ENCODE measurements around the gene ADAMTSL3.
"Not testable (repeated sequence)": the region's sequence is repeated elsewhere in the genome, so short reads cannot be mapped to it uniquely, and the experiment has no call there.

Gene ADAMTSL3

DNA sequence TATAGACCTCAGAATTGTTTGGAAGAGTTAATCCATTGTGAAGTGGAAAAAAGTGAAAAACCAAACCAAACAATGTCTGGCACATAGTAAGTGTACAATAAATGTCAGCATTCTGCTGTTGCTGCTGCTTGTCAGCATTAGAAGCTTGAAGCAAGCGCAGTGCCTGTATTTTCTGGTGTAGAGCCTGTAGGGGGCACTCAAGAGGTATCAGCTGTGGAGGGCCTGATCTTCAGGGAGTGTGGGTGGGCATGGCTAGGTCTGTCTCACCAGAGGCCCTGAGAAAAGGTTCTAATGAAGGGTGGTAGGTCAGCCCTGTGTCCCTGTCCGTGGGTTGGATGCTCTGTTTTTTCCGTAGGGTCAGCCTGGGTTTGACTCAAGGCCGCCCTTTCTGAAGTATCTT is 3.6 kb downstream of the ADAMTSL3 start:
- DNase-seq: no peak

DNA sequence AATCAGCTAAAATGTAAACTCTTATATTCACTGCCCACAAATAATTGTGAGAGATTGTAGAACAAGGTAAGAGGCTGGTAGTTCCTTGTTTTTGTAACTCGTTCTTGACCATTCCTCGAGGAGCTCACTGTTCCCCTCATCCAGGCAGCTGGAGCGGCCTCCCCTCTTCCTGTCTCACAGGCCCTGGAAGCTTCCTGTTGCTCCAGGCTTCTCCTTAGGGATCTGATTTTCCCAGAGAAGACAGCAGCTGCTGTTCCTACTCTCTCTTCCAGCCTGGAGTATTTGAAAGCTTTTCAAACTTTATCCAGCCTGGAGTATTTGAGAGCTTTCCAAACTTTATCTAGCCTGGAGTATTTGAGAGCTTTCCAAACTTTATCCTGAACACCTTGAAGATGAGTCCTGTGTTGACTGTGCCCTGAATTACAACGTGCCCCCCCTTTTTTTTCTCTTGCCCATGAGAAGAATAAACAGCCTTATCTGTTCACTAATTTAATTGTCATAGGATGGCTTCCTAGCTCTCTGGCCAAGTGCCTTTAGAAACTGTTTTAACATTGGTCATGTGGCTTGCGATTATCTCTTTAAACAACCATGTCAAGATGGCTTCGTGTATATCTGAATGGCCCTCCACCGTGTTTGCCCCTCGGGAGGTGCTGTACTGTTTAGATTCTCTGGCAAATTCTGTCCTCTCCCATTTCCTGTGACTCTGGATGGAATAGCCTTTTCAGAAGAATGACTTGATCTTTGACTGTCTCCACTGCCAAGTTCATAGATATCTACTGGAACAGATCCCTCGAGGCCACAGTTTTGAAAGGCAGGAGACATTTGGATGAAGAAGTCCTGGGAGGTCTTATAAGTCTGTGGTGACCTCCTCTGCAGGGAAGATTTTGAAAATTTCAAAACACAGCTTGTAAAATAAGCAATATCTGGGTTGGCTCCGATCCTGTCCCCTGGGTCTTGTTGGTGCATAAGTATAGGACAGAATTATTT is 4.8 kb downstream of the ADAMTSL3 start:
- no peak for DNase-seq

DNA sequence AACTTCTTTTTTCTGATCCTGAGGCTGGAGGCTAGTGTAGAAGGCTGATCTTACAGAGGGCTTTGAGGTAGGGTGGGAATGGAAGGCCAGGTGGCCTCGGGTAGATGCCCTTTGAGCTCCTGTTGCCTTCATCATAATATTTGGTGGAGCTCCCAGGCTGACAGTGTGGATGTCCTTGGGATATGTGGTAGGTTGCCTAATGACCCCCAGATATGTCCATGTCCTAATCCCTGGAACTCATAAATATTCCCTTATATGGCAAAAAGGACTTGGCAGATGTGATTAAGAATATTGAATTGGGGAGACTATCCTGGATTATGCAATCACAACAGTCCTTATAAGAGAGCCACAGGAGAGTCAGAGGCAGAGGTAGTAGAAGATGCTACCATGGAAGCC is 5.5 kb downstream of the ADAMTSL3 start:
- DNase-seq: no peak

DNA sequence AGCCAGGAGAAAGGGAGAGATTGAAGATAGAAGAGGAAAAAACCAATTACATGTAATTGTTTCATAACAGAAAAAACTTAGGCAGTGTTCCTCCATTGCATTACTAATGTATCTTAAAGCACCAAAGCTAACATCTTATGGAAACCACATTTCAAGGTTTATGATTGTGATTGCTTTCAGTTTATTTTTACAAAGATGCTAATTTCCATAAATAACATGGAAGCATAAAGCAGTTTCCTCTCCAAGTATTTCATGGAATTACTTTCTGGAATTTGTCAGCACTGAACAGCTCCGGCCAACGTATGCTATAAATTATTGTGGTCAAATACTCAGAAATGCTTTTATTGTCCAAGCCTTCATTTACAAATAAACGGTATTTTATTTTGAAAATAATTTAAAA is 11.6 kb downstream of the ADAMTSL3 start:
- DNase-seq: no peak

DNA sequence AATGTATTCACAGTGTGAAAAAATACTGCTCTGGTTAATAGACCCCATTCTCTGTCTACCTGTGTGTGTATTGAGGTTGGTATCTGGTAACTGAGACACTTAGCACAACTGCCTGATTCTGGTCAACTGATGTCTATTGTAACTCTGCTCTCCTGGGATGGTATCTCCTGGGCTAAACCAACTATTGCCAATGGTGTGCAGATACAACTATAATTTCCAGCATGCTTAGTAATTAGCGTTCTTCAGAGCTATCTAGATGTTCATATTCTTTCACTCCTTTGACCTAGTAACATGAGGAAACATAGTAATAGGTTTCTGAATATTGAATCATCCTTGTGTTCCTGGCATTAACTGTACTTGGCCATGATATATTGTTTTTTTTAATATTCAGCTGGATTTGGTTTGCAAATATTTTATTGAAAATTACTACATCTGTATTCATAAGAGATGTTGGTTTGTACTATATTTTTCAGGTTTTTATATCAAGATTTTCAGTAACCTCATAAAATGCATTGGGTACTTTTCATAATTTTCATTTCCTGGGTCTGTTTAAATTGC is 16.8 kb downstream of the ADAMTSL3 start:
- no peak for DNase-seq

DNA sequence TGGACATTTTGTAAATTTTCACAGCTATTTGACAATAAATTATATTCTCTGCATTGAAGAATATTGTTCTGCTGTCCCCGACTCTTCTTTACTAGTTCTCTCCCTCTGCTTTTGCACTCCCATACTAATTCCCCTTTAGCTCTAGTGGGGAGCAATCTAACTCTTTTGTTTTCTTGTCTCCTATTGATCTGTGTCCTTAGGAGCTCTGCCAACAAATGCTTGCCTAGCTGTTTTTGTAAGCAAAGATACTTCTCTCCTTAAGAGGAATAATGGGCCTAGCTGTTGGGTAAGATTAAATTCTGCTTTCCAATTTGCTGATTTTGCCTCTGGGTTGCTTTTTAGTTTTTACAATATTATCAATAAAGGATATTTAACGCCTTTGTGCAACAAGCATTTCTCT is 17.7 kb downstream of the ADAMTSL3 start:
- DNase-seq: no peak

DNA sequence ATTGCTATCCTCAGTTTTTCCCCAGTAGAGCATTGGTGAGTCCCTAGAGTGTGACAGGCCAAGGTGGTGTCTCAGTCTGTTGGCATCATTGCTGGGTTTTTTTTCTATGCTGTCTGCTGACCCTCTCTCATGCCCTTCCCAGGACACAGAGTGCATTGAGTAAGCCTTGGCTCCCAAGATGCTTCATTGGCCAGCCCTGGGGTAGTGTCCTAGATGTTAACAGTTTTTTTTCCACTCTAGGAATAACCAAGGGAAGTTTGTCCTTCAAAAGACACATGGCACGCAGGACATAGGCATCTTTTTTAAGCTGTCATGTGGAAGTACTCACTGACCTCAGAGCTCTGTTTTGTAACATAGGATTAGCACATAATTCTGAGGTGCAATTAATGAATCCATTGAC is 19.5 kb downstream of the ADAMTSL3 start:
- no peak for DNase-seq

DNA sequence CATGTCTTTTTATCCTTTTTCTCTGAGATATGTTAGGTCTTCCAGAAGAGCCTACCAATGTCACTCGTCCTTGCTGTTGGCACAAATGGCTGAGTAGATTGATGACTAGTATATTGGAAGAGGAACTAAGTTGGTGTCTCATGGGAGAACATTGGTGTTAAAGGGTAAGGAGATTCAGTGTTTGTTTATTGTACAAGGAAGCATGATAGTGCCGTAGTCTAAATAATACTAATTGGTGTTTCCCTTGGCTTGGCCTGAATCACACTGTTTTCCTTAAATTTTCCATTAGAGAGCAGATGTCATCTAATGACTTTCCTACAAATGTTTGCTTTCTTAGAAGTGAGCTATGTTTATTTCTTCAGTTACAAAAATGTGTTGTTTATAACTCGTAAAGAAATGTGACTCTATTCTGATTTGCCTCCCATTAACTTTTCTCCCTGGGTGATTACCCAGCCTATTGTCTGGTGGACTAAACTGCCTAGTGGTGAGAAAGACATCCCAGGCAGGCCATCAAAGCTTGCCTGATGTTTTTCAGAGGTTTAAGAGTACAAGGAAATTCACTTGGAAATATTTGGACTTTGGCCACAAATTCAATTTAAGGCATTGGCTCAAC is 28.7 kb downstream of the ADAMTSL3 start:
- DNase-seq: no peak

DNA sequence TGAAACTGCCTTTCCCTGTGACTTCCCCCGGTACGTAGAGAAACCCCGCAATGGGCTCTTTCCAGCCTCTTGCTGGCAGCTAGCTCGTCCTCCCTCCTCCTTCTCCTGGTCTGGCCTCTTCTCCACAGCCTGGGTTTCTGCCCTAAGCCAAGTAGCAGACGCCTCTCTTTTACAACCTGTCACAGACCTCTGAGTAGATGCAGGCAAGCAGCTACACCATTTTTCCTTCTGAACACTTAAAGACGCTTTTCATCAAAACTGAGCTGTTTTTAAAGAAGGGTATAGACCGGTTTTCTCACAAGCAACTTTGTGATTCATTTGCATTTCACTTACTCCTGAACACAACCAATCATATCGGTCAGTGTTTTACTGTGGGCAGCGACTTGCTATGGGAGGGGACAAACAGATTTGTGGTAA is 32.0 kb downstream of the ADAMTSL3 start:
- DNase-seq: no peak

DNA sequence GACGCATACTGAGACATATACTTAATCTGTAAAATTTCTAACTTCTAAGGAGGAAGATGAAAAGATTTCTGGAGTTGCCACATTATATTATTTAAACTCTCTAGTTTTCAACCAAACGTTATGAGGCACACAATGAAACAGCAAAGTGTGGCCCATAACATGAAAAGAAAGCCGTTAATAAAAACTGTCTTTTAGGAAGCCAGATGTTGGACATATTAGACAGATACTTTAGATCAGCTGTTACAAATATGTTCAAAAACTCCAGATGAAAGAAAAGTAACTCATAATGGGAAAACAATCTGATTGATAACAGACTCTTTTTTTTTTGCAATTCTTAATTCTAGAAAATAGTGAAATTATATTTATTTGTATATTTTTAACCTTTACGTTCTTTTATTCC is 34.3 kb downstream of the ADAMTSL3 start:
- no peak for DNase-seq

DNA sequence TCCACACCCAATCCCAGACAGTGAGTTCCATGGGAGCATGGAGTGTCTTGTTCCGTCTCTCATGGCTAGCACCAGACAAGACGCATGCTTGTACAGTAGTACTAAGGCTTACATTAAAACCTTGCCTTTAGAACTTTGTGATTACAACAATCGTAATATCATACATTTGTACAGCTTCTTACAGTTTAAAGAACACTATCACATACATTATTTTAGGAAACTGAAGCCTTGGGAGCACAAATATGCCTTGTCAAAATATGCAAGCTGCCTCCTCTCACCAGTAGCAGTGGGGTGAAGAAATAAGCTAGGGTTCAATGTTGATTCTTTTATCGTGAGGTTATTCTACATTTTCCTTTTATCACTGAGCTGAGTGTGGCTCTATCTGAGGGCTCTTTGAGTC is 36.8 kb downstream of the ADAMTSL3 start:
- DNase-seq: no peak

DNA sequence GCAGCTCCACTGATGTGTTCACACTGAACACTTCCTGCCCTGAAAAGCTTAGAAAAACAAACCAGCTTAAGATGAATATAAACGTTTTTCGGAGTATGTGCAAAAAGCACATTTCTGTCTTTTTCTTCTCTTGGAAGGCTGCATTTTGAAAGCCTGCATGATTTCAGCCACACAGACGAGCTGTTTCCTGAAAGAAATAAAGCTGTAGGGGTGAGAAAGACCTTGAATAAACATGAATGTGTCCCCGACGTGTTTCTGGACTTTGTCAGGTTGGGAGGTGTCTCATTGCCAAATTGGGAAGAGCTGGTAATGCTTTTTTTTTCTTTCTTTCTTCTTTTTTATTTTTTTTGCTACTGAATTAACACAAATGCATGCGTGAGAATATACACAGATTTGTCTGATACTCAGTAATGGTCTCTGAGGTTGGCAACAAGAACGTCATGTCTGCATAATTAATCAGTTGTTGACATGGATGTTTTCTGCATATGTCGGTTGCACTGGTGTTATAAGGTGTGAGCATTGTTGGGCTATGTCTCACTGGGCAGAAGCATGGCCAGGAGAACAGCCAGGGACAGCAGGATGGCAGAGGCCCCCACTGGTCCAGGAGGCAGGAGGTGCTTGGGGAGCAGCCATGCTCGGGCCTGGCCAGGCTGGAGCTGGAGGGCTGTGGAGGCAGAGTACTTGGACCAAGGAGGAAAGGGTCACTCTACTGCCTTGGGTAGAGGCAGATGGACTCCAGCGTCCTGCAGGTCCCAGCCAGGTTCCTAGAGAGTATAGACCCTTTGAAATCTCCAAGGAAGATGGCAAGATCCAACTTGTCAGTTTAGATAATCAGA is 39.0 kb downstream of the ADAMTSL3 start:
- no peak for DNase-seq

DNA sequence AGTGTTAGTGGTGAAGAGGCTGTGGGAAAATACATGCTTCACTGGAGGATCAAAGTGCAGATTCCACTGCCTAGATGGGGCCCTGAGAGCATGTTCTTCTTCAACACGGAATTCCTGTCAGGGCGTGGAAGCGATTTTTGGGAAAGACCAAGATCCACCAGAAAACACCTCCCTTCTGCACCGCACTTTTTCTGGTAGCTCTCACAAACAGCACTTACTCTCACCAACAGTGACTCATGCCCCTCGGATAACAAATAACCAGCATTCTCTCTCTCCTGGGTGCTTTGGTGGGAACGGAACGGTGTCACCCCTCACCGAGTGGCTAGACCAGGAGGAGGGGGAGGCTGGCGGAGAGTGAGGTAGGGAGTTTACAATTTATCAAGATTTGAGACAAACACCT is 40.1 kb downstream of the ADAMTSL3 start:
- DNase-seq: no peak

DNA sequence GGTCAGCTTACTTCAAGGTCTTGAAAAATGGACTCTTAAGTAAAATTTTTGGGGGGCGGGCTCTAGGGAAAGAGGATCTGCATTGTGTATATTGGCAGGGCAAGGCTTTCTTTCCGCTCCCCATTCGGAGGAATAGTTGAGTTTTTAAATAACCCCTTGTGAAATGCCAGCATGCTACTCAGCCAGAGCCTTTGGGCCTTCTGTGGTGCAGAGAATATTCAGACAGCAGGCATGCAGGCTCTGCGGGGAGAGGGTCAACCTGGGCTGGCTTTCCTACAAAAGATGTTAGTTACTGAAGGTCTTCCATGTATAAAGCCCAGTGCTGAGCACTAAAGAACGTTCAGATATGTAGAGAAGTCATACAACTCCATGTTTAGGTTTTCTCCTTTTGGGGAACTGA is 40.6 kb downstream of the ADAMTSL3 start:
- DNase-seq: no peak

DNA sequence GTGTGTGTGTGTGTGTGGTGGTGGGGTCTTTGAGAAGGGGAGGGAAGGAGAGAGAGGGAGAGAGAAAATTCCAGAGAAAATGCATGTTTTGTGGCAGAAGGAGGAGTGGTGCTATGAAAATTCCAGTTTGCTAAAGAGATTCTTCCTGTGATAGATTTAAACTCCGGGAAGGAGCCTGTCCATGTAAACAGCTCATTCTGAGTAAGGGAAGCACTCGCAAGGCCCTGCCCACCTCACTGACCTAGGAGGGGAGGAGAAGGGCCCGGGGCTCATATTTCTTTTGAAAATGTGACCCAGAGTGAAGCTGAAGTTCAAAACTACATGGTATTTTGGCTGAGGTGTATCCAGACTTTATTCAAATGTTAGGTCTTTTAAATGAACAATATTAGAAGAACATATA is 41.3 kb downstream of the ADAMTSL3 start:
- no peak for DNase-seq

DNA sequence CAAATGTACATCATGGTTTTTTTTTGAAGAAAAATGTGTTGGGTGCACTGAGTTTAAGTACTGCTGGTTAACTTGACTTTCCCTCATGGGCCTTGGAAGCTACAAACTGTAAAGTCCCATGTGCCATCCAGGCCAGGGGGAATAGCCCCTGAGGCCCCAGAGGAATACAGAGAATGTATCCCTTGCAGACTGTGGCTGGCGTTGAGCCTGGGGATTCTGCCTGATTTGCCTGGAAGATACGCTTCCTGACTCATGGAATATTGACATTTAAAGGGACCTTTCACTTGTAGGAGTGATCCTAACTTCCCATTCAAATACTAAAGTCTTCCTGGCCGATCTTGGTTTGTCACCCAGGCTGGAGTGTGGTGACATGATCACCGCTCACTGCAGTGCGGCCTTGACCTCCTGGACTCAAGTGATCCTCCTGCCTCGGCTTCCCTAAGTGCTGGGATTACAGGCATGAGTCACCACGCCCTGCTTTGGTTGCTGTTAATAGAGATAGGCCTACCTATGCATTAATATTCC is 42.0 kb downstream of the ADAMTSL3 start:
- DNase-seq: no peak

DNA sequence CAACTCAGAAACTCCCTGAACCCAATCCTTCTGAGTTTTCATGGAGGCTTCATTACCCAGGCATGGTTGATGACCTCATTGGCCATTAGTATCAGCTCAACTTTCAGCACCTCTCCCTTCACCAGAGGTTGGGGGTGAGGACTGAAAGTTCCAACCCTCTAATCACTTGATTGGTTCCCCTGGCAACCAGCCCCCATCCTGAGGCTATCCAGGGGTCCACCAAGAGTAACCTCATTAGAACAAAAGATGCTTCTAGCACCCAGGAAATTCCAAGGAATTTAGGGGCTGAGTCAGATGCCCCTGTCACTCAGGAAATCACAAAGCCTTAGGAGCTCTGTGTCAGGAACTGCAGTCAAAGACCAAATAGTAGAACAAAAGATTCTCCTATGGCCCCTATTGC is 43.8 kb downstream of the ADAMTSL3 start:
- no peak for DNase-seq

DNA sequence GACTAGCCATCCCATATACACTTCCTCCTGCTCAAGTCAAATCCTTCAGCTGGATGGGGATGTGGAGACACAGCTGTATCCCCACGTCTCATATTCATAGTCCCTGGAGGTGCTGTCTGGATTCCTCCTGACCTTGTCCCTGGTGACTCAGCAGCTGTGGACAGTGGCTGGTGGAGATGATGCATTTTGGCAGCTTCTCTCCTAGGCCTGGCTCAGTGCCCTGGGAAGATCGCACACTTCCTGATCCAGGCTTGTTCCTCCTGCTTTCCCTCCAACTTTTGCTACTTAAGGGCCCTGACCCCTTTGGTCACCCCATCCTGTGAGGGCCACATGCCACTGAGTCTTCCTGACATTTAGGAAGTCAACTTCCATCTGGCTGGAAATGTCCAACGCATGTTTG is 44.4 kb downstream of the ADAMTSL3 start:
- DNase-seq: no peak

DNA sequence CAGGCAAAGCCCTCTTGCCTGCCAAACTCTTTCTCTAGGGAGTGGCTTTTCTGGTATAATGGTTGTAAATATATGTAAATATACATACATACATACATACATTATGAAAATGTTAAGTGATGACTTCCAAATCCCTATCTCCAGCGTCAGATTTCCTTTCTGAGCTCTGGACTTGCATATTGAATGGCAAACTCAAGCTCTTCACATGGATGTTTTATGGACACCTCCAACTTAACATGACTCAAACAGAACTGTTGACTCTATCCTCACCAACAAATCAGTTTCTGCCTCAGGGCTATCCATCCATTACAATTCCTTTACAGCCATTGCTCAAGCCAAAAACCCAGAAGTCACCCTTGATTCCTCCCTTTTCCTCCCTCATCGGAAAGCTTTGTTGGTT is 45.1 kb downstream of the ADAMTSL3 start:
- no peak for DNase-seq

DNA sequence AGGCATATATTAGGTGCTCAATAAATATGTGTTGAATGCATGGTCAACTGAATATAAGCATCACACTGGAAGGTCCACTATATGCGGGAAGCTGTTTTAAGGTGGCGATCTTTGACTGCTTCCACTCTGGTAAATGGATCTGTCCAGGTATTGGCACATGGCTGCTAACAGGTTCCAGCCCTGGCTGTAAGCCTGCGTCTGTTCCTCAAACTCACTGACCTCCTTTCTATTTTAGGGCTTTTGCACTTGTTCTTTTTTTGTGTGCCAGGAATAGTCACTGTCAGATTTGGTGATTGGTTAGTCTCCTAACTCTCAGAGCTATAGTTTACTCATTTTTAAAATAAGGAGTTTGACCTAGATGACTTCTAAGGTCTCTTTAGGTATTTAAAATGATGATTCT is 46.2 kb downstream of the ADAMTSL3 start:
- no peak for DNase-seq

DNA sequence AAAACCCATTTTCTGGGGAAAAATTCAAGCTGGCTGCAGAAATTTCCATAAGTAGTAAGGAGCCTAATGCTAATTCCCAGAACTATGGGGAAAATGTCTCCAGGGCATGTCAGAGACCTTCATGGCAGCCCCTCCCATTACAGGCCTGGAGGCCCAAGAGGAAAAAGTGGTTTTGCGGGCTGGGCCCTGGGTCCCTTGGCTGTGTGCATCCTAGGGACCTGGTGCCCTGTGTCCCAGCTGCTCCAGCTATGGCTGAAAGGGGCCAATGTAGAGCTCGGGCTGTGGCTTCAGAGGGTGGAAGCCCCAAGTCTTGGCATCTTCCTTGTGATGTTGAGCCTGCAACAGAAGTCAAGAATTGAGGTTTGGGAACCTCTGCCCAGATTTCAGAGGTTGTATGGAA is 48.4 kb downstream of the ADAMTSL3 start:
- DNase-seq: not testable (repeated sequence)

DNA sequence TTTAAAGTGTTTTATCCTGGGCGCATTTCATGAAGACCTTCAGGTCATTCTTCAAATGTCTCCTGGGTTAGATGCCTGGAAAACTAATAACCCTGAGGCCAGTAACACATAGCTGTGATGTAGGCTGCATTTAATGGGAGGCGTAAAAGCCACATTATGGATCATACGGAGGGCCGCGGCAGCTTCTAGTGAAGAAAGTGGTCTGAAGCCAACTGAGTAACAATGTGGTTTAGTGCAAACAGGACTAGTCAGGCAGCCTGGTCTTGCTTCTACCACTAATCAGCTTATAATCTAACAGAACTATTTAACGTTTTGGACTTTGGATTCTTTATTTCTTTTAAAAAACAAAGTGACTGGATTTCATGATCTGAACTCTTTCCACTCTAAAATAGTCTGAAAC is 54.4 kb downstream of the ADAMTSL3 start:
- DNase-seq: no peak

DNA sequence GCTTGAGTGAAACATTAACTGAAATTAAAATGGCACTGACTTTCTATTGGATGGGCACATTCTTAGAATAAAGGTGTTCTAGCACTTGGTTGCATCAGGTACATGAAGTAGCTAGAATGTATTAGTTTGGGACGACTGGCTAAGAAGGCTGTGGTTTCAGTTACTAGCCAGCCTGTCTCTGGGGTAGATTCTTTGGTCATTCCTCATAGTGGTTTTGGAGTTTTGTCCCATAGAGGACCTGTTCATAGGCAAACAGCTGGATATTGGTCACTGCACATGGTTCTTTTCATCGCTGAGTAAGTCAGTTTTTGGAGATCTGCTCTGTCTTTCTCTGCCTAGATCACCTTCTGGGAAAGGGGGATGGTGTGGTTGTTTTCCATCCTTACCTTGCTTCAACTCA is 55.3 kb downstream of the ADAMTSL3 start:
- DNase-seq: no peak

All from NCI-H1105 treated with DMSO at 0.1 percent for 48 hours (cell line).